H1 (cell line): Measurements from ENCODE around the gene CLEC16A. TPM values are rescaled to one million over a fixed set of nuclear protein-coding genes. Genes with fewer than 3 reads are reported as not detected.
A peak's percentile ranks its signal among the peaks of the same experiment; 100 is the strongest.

ENCODE experiments used
- CTCF ChIA-PET: fragments of 300-600 bp; sonication (Branson Sonifier 250); formaldehyde crosslinking; loops from one replicate; lab custom pipeline; 2021; ENCODE audit not compliant: partially characterized antibody; lab: Charles Lee
- POLR2A ChIA-PET: fragments of 300-600 bp; sonication (Branson Sonifier 250); formaldehyde crosslinking; loops from one replicate; lab custom pipeline; 2021; ENCODE audit warnings: inconsistent platforms; ENCODE audit not compliant: partially characterized antibody; lab: Charles Lee
- DNase-seq, 2 experiments: peaks; one replicate each; pipeline versions ENCODE4 v3.0.0 to v3.0.0-alpha.2; 2010 to 2022; ENCODE audit warnings: low spot score in 2 of 2, low read depth in 1 of 2, mixed read lengths in 1 of 2
- FAIRE-seq: peaks from 2 replicates; lab custom pipeline; 2011; peaks lifted over from hg19 to GRCh38; lab: Jason Lieb, UNC
- H2AFZ ChIP-seq: 2 replicates; pipeline ENCODE4 v1.8.1; 2012; ENCODE audit warnings: low read length, inconsistent platforms
- H2AK5ac ChIP-seq: 2 replicates; pipeline ENCODE4 v1.6.1; 2013; ENCODE audit warnings: low read depth, low read length
- H2BK120ac ChIP-seq: replicated peaks from 2 replicates; pipeline ENCODE3; 2013; ENCODE audit warnings: low read depth, low read length, inconsistent platforms
- H2BK12ac ChIP-seq: 2 replicates; pipeline ENCODE4 v1.6.1; 2013; ENCODE audit warnings: low read depth, low read length
- H2BK15ac ChIP-seq: 2 replicates; pipeline ENCODE4 v1.6.1; 2013; ENCODE audit warnings: low read length
- H2BK20ac ChIP-seq: 2 replicates; pipeline ENCODE4 v1.6.1; 2013; ENCODE audit warnings: low read length
- H2BK5ac ChIP-seq: 2 replicates; pipeline ENCODE4 v1.6.1; 2013; ENCODE audit warnings: low read depth, low read length
- H3K14ac ChIP-seq: 2 replicates; pipeline ENCODE4 v1.6.1; 2013; ENCODE audit warnings: inconsistent platforms; ENCODE audit not compliant: insufficient read length
- H3K18ac ChIP-seq: 2 replicates; pipeline ENCODE4 v1.6.1; 2013; ENCODE audit warnings: low read length; ENCODE audit errors: extremely low read depth
- H3K23ac ChIP-seq: 2 replicates; pipeline ENCODE4 v1.6.1; 2013; ENCODE audit warnings: inconsistent platforms; ENCODE audit not compliant: insufficient read length
- H3K23me2 ChIP-seq: 2 replicates; pipeline ENCODE4 v1.6.1; 2013; ENCODE audit warnings: low read depth, low read length
- H3K27ac ChIP-seq: 2 replicates; pipeline ENCODE4 v1.6.1; 2011; ENCODE audit warnings: low read depth, low read length, inconsistent platforms
- H3K27me3 ChIP-seq, 4 experiments: replicated peaks in 1 of 4; 1 replicate in 1 of 4; 2 replicates in 3 of 4; pipeline versions ENCODE4 v1.6.1 to v1.8.1; 2011 to 2013; ENCODE audit warnings: low read length in 3 of 4, mild to moderate bottlenecking in 3 of 4, inconsistent platforms in 2 of 4, mixed read lengths in 2 of 4, moderate library complexity in 1 of 4; ENCODE audit not compliant: control insufficient read depth in 3 of 4, insufficient read depth in 3 of 4; ENCODE audit errors: extremely low read depth in 1 of 4
- H3K36me3 ChIP-seq, 4 experiments: 2 replicates each; pipeline versions ENCODE4 v1.6.1 to v1.8.1; 2011 to 2013; ENCODE audit warnings: mild to moderate bottlenecking in 4 of 4, low read length in 3 of 4, moderate library complexity in 2 of 4, control low read depth in 1 of 4, inconsistent platforms in 1 of 4; ENCODE audit not compliant: insufficient read depth in 4 of 4, control insufficient read depth in 2 of 4
- H3K4ac ChIP-seq: replicated peaks from 2 replicates; pipeline ENCODE3; 2013; ENCODE audit warnings: low read length, low read depth, mixed read lengths, inconsistent platforms; ENCODE audit not compliant: insufficient read length
- H3K4me1 ChIP-seq, 4 experiments: replicated peaks in 1 of 4; 1 replicate in 1 of 4; 2 replicates in 3 of 4; pipeline versions ENCODE4 v1.6.1 to v1.8.1; 2011 to 2013; ENCODE audit warnings: low read length in 3 of 4, inconsistent platforms in 2 of 4, mixed read lengths in 1 of 4; ENCODE audit not compliant: insufficient read depth in 4 of 4, control insufficient read depth in 3 of 4
- H3K4me2 ChIP-seq, 2 experiments: 2 replicates each; pipeline versions ENCODE4 v1.6.1 to v1.8.1; 2011 to 2013; ENCODE audit warnings: low read depth in 2 of 2, low read length in 2 of 2, control low read depth in 1 of 2, inconsistent platforms in 1 of 2, mild to moderate bottlenecking in 1 of 2; ENCODE audit not compliant: insufficient read depth in 1 of 2
- H3K4me3 ChIP-seq, 4 experiments: fragments of 200-600, 300-600 bp in 1 of 4; sonication (generic), shearing (Covaris generic), sonication (Bioruptor Twin) in 1 of 4; 2 replicates each; pipeline versions ENCODE4 v1.5.1 to v1.8.1; 2011 to 2016; ENCODE audit warnings: low read length in 4 of 4, low read depth in 3 of 4, control low read depth in 2 of 4, inconsistent platforms in 2 of 4, mild to moderate bottlenecking in 2 of 4, mixed read lengths in 1 of 4, moderate library complexity in 1 of 4; ENCODE audit not compliant: insufficient read depth in 2 of 4; ENCODE audit errors: extremely low read depth in 1 of 4
- H3K56ac ChIP-seq: replicated peaks from 2 replicates; pipeline ENCODE3; 2013; ENCODE audit warnings: low read depth, mild to moderate bottlenecking, mixed read lengths, low read length, inconsistent platforms; ENCODE audit not compliant: insufficient read length
- H3K79me1 ChIP-seq: 2 replicates; pipeline ENCODE4 v1.6.1; 2013; ENCODE audit warnings: low read depth, low read length, control low read depth
- H3K79me2 ChIP-seq, 2 experiments: 2 replicates each; pipeline versions ENCODE4 v1.6.1 to v1.8.1; 2012 to 2013; ENCODE audit warnings: low read length in 2 of 2, mild to moderate bottlenecking in 2 of 2, inconsistent platforms in 1 of 2; ENCODE audit not compliant: insufficient read depth in 2 of 2, control insufficient read depth in 1 of 2
- H3K9ac ChIP-seq, 4 experiments: replicated peaks in 1 of 4; 1 replicate in 1 of 4; 2 replicates in 3 of 4; pipeline versions ENCODE4 v1.6.1 to v1.8.1; 2011 to 2013; ENCODE audit warnings: low read depth in 3 of 4, low read length in 3 of 4, control low read depth in 2 of 4, mild to moderate bottlenecking in 2 of 4, moderate library complexity in 2 of 4, inconsistent platforms in 1 of 4; ENCODE audit errors: extremely low read depth in 1 of 4
- H3K9me3 ChIP-seq, 2 experiments: 2 replicates each; pipeline versions ENCODE4 v1.6.1 to v1.8.1; 2012 to 2013; ENCODE audit warnings: mild to moderate bottlenecking in 2 of 2, moderate library complexity in 2 of 2, control low read depth in 1 of 2, inconsistent platforms in 1 of 2, low read depth in 1 of 2, low read length in 1 of 2, mixed read lengths in 1 of 2; ENCODE audit not compliant: insufficient read depth in 2 of 2
- H4K20me1 ChIP-seq, 2 experiments: replicated peaks in 1 of 2; 2 replicates each; pipeline versions ENCODE3 to v1.8.1; 2011 to 2013; ENCODE audit warnings: inconsistent platforms in 2 of 2, low read length in 2 of 2, mild to moderate bottlenecking in 1 of 2; ENCODE audit not compliant: insufficient read depth in 2 of 2, control insufficient read depth in 1 of 2
- H4K5ac ChIP-seq: 2 replicates; pipeline ENCODE4 v1.6.1; 2013; ENCODE audit warnings: low read length, low read depth, mixed read lengths, inconsistent platforms; ENCODE audit not compliant: insufficient read length
- H4K8ac ChIP-seq: 2 replicates; pipeline ENCODE4 v1.8.0; 2013; ENCODE audit warnings: mild to moderate bottlenecking, moderate library complexity, low read length, inconsistent platforms; ENCODE audit not compliant: insufficient read depth; ENCODE audit errors: extremely low read depth
- H4K91ac ChIP-seq: replicated peaks from 2 replicates; pipeline ENCODE3; 2013; ENCODE audit warnings: low read length, mixed read lengths, inconsistent platforms; ENCODE audit not compliant: insufficient read length
- BRCA1 ChIP-seq: IDR thresholded peaks from 2 replicates; pipeline ENCODE4 v1.6.1; 2012; ENCODE audit warnings: low read depth, low read length, improper control_type of control experiment
- CREB1 ChIP-seq: IDR thresholded peaks from 2 replicates; pipeline ENCODE4 v1.6.1; 2012; ENCODE audit warnings: inconsistent platforms
- CTCF ChIP-seq, 3 experiments: IDR thresholded peaks; 1 replicate in 2 of 3; 2 replicates in 1 of 3; pipeline versions ENCODE4 v1.5.1 to v1.6.1; 2011; ENCODE audit warnings: low read length in 3 of 3, mild to moderate bottlenecking in 3 of 3, inconsistent platforms in 2 of 3, low read depth in 1 of 3, moderate library complexity in 1 of 3; ENCODE audit not compliant: insufficient read depth in 1 of 3; ENCODE audit errors: control extremely low read depth in 1 of 3
- EP300 ChIP-seq, 2 experiments: IDR thresholded peaks; 1 replicate in 1 of 2; 2 replicates in 1 of 2; pipeline ENCODE4 v1.6.1; 2011 to 2012; ENCODE audit warnings: low read depth in 2 of 2, low read length in 2 of 2, mild to moderate bottlenecking in 2 of 2, borderline replicate concordance in 1 of 2, inconsistent platforms in 1 of 2, moderate library complexity in 1 of 2
- HDAC2 ChIP-seq, 2 experiments: fragments of 300-600 bp in 1 of 2; sonication (generic) in 1 of 2; IDR thresholded peaks; 2 replicates each; pipeline ENCODE4 v1.6.1; 2011 to 2012; ENCODE audit warnings: low read depth in 2 of 2, low read length in 2 of 2, mild to moderate bottlenecking in 2 of 2, moderate library complexity in 2 of 2, borderline replicate concordance in 1 of 2, inconsistent platforms in 1 of 2
- RAD21 ChIP-seq, 2 experiments: IDR thresholded peaks in 1 of 2; conservative IDR thresholded peaks in 1 of 2; 2 replicates each; pipeline ENCODE4 v1.6.1; 2011; ENCODE audit warnings: low read depth in 2 of 2, low read length in 2 of 2, improper control_type of control experiment in 1 of 2, inconsistent platforms in 1 of 2, mild to moderate bottlenecking in 1 of 2, moderate library complexity in 1 of 2
- SIN3A ChIP-seq, 2 experiments: IDR thresholded peaks in 1 of 2; conservative IDR thresholded peaks in 1 of 2; 2 replicates each; pipeline ENCODE4 v1.6.1; 2011 to 2012; ENCODE audit warnings: low read length in 2 of 2, improper control_type of control experiment in 1 of 2, low read depth in 1 of 2, mild to moderate bottlenecking in 1 of 2
- WGBS, 2 experiments: shearing (Covaris generic) in 1 of 2; methylation state at CpG; one replicate each; pipeline versions ENCODE4 v1.1.6 to v1.1.7; 2013 to 2015; ENCODE audit warnings: low lambda C conversion rate in 2 of 2, mixed read lengths in 2 of 2, inconsistent platforms in 1 of 2, low coverage in 1 of 2, missing lambda C conversion rate in 1 of 2; ENCODE audit not compliant: insufficient replicate concordance in 2 of 2, insufficient coverage in 1 of 2, insufficient read length in 1 of 2; ENCODE audit errors: extremely low coverage in 1 of 2, missing lambda C conversion rate in 1 of 2; 5-methylcytosine and 5-hydroxymethylcytosine counted together
- polyA plus RNA-seq, 7 experiments: library from polyadenylated mRNA; depleted of rRNA in 3 of 7; stranded (reverse) in 5 of 7; unstranded in 2 of 7; fragments of >200 nt in 5 of 7; fragments of 200-250 nt in 2 of 7; gene quantifications; 1 replicate in 5 of 7; 2 replicates in 1 of 7; 4 replicates in 1 of 7; pipeline versions ENCODE4 v1.2.1 to v1.2.3, GENCODE V29; 2011 to 2013; ENCODE audit warnings: missing spikeins in 2 of 7, mixed read lengths in 2 of 7
- total RNA-seq: library from RNA; stranded (reverse); fragmentation: NEBNext Ultra II Directional; extraction: Animal tissue kit (Norgen Biotek cat#: 25700); gene quantifications from 2 replicates; pipeline ENCODE4 v1.2.1, GENCODE V29; 2021
- TF ChIP-seq, protein P1 (sequence below): IDR thresholded peaks from 2 replicates; pipeline ENCODE4 v1.6.1; 2011; ENCODE audit warnings: low read length, improper control_type of control experiment

The CLEC16A gene
- total and polyA plus RNA-seq, 2 of the 8 experiments (the other 6 are each of a cell fraction or from before 2014, with no cell fraction given), result 7.6 to 19.3 TPM

- no peaks in the 10 kb centered on the region; a peak in 3 of 7 replicates for H3K4me1 ChIP-seq
- POLR2A ChIA-PET, result interaction anchor here (0.7 kb wide), 2 partner anchors 8 to 80 kb away, joined by 3 read pairs; no protein-coding TSS in a partner anchor
- H3K9ac ChIP-seq, result no peak overlapping the region
- no peak overlapping the region for H3K27ac ChIP-seq
- no peak overlapping the region for H3K23ac ChIP-seq
- no peak overlapping the region for H2AK5ac ChIP-seq
- no peak overlapping the region for H3K56ac ChIP-seq
- H3K14ac ChIP-seq, result no peak overlapping the region
- no peak overlapping the region for H2BK12ac ChIP-seq
- H3K79me2 ChIP-seq, result no peaks in the 10 kb centered on the region
- H3K36me3 ChIP-seq, result no peaks in the 10 kb centered on the region
- CTCF ChIA-PET, result interaction anchor here (0.9 to 1.7 kb wide), 6 partner anchors 9 to 284 kb away, joined by 3 to 6 read pairs (median 4); no protein-coding TSS in a partner anchor
- WGBS, 2 experiments, result 68% methylated on average over 6 of the region's 6 CpGs; no CpG with 5 or more reads in 1 of the 2 experiments
- H2BK5ac ChIP-seq, result 0 out of 2 replicates have a peak overlapping the region, but pooled peaks have one; percentile 17
- no peak overlapping the region; the same call in 1 of the 2 replicates for H3K18ac ChIP-seq
- H2BK120ac ChIP-seq, result no peak overlapping the region
- no peaks in the 10 kb centered on the region for H3K27me3 ChIP-seq
- H3K23me2 ChIP-seq, result no peaks in the 10 kb centered on the region
- no peak overlapping the region for H4K91ac ChIP-seq
- no peak overlapping the region for H4K5ac ChIP-seq
- DNase-seq (peak; percentile 23 to 60), FAIRE-seq (no peak)
- no peak overlapping the region for H4K8ac ChIP-seq
- H4K20me1 ChIP-seq, result no peaks in the 10 kb centered on the region
- H3K4me2 ChIP-seq, result no peak overlapping the region
- no peaks in the 10 kb centered on the region for H3K79me1 ChIP-seq
- no peak overlapping the region for H2BK15ac ChIP-seq
- H2BK20ac ChIP-seq, result no peak overlapping the region
- no peak for TF ChIP-seq BRCA1
- no peak for TF ChIP-seq CREB1
- no peak for TF ChIP-seq HDAC2 (IDR thresholded peaks at IDR 0.05; ENCODE audit: borderline replicate concordance in 1 of 2, low read depth in 2 of 2, low read length in 2 of 2)
- TF ChIP-seq EP300 (IDR thresholded peaks at IDR 0.05; ENCODE audit: borderline replicate concordance in 1 of 2, low read depth in 2 of 2, low read length in 2 of 2), result no peak
- TF ChIP-seq, protein P1, sequence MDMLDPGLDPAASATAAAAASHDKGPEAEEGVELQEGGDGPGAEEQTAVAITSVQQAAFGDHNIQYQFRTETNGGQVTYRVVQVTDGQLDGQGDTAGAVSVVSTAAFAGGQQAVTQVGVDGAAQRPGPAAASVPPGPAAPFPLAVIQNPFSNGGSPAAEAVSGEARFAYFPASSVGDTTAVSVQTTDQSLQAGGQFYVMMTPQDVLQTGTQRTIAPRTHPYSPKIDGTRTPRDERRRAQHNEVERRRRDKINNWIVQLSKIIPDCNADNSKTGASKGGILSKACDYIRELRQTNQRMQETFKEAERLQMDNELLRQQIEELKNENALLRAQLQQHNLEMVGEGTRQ, result no peak
- TF ChIP-seq SIN3A (conservative IDR thresholded peaks at IDR 0.05 in 1 of 2, IDR thresholded peaks at IDR 0.05 in 1 of 2; ENCODE audit: low read depth in 1 of 2, low read length in 2 of 2), result no peak
- TF ChIP-seq RAD21 (IDR thresholded peaks at IDR 0.05 in 1 of 2, conservative IDR thresholded peaks at IDR 0.05 in 1 of 2; ENCODE audit: low read depth in 2 of 2, low read length in 2 of 2), result peak; percentile 11 to 39; a peak in 1 of 4 replicates
- TF ChIP-seq CTCF (IDR thresholded peaks at IDR 0.05; ENCODE audit: control extremely low read depth in 1 of 3, insufficient read depth in 1 of 3, low read depth in 1 of 3, low read length in 3 of 3), result peak; percentile 21 to 33 (median 27); a peak in 3 of 4 replicates
- H3K9me3 ChIP-seq, result no peaks in the 10 kb centered on the region
- no peak overlapping the region for H2AFZ ChIP-seq
- H3K4me3 ChIP-seq, result no peak overlapping the region
- no peak overlapping the region for H3K4ac ChIP-seq
These were observed 155.9 kb downstream of the CLEC16A start for GRCh38 chr16:11100239-11100750.
